GM10266 (cell line): Measurements from ENCODE around the gene RNF115.
"Not testable (repeated sequence)": the region's sequence is repeated elsewhere in the genome, so short reads cannot be mapped to it uniquely, and the experiment has no call there.

ENCODE experiments used
- DNase-seq: peaks from one replicate; pipeline ENCODE4 v3.0.0; 2012; ENCODE audit errors: extremely low spot score
- CTCF ChIP-seq: IDR thresholded peaks from 2 replicates; pipeline ENCODE4 v1.5.1; 2012; ENCODE audit warnings: mild to moderate bottlenecking, low read depth; ENCODE audit not compliant: control insufficient read depth, insufficient read depth; ENCODE audit errors: missing control alignments

Gene RNF115

GRCh38 chr1:145778146-145778540 is 45.8 kb downstream of the RNF115 start:
- DNase-seq: no peak
- no peak for TF ChIP-seq CTCF

DNA sequence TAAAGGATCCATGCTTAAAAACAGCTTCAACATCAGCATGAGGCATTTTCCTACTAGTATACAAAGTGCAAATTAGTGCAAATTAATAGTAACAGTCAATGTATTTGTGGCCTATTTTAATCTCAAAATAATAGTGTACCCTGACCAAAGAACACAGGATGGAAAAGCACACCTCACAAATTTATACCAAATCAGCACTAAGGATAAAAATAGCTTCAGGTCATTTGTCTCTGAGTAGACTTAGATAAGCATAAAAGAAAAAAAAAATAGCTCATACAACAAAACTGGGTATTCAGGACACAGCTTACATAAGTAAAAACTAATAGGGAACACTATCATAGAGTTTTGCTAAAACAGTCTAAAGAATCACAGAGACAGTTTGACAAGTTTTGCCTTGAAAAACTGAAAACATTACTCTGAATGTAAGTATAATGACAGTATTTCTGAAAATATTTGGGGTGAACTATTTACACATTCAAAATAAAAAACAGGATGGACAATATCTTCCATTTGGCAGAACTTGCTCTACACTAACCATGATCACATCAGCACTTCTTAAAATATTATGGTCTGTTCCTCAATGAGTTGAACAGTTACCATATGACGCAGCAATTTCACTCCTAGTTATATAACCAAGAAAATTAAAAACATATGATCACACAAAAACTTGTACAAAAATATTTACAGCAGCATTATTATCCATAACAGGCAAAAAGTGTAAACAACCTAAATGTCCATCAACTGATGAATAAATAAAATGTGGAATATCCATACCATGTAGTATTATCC is 46.3 kb downstream of the RNF115 start:
- TF ChIP-seq CTCF: no peak
- DNase-seq: no peak

DNA sequence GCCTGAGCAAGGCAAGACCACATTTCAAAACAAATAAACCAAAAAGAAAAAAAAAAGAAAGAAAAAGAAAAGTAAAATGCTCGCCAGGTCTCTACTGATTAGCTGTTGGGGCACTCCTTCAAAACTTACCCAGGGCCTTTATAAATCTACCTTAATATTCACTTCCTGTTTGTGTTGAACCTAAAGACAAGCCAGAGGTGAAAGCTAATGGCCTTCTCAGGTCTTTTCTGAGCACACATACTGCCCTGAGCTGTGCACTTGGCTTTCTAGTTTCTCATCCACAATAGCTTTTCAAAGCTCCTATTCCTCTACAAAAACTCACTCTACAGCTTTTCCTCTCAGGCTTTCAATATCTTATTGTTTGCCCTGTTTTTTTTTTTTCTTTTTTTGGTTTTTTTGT is 50.5 kb downstream of the RNF115 start:
- no peak for TF ChIP-seq CTCF
- no peak for DNase-seq

- TF ChIP-seq CTCF: no peak
- no peak for DNase-seq
Measured at GRCh38 chr1:145771056-145771455, 52.8 kb downstream of the RNF115 start.

GRCh38 chr1:145768004-145768403 is 55.9 kb downstream of the RNF115 start:
- DNase-seq: not testable (repeated sequence)

GRCh38 chr1:145766926-145767325 is 57.0 kb downstream of the RNF115 start:
- not testable (repeated sequence) for DNase-seq

- DNase-seq: not testable (repeated sequence)
Measured at GRCh38 chr1:145765585-145766360, 58.1 kb downstream of the RNF115 start.

DNA sequence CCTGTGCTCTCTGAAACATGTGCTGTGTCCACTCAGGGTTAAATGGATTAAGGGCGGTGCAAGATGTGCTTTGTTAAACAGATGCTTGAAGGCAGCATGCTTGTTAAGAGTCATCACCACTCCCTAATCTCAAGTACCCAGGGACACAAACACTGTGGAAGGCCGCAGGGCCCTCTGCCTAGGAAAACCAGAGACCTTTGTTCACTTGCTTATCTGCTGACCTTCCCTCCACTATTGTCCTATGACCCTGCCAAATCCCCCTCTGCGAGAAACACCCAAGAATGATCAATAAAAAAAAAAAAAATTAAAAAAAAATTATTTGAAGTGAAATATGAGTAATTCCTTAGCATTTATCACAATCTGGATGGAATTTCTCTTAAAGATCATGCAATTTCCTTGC is 58.8 kb downstream of the RNF115 start:
- DNase-seq: not testable (repeated sequence)

DNA sequence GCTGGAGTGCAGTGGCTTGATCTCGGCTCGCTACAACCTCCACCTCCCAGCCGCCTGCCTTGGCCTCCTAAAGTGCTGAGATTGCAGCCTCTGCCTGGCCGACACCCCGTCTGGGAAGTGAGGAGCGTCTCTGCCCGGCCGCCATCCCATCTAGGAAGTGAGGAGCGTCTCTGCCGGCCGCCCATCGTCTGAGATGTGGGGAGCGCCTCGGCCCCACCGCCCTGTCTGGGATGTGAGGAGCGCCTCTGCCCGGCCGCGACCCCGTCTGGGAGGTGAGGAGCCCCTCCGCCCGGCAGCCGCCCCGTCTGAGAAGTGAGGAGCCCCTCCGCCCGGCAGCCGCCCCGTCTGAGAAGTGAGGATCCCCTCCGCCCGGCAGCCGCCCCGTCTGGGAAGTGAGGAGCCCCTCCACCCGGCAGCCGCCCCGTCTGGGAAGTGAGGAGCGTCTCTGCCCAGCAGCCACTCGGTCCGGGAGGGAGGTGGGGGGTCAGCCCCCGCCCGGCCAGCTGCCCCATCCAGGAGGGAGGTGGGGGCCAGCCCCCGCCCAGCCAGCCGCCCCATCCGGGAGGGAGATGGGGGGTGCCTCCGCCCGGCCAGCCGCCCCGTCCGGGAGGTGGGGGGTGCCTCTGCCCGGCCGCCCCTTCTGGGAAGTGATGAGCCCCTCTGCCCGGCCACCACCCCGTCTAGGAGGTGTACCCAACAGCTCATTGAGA is 59.5 kb downstream of the RNF115 start:
- not testable (repeated sequence) for DNase-seq

- not testable (repeated sequence) for DNase-seq
Measured at GRCh38 chr1:145762001-145762400, 61.9 kb downstream of the RNF115 start.

DNA sequence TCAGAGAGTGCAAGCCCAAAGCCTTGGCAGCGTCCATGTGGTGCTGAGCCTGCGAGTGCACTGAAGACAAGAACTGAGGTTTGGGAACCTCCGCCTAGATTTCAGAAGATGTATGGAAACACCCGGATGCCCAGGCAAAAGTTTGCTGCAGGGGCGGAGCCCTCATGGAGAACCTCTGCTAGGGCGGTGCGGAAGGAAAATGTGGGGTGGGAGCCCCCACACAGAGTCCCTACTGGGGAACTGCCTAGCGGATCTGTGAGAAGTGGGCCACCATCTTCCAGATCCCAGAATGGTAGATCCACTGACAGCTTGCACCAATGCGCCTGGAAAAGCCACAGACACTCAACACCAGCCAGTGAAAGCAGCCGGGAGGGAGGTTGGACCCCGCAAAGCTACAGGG is 62.4 kb downstream of the RNF115 start:
- not testable (repeated sequence) for DNase-seq

DNA sequence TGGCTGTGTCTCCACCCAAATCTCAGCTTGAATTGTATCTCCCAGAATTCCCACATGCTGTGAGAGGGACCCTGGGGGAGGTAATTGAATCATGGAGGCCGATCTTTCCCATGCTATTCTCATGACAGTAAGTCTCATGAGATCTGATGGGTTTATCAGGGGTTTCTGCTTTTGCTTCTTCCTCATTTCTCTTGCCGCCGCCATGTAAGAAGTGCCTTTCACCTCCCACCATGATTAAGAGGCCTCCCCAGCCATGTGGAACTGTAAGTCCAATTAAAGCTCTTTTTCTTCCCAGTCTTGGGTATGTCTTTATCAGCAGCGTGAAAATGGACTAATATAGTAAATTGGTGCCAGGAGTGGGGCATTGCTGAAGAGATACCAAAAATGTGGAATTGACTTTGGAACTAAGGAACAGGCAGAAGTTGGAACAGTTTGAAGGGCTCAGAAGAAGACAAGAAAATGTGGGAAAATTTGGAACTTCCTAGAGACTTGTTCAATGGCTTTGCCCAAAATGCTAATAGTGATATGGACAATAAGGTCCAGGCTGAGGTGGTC is 63.4 kb downstream of the RNF115 start:
- not testable (repeated sequence) for DNase-seq
